Aorta (tissue), 5 donors: Measurements from ENCODE around the gene MYBPC2. TPM values are rescaled to one million over a fixed set of nuclear protein-coding genes. Genes with fewer than 3 reads are reported as not detected.

Experiments used
- ATAC-seq: fragments of 200-7000 bp; cut with Tn5 transposase; one replicate; pipeline ENCODE4 v1.9.1; 2022; ENCODE audit warnings: moderate library complexity; ENCODE audit not compliant: low FRiP score
- DNase-seq, 2 donors: peaks; one replicate each; pipeline ENCODE4 v3.0.0-alpha.2; 2020
- H3K27ac ChIP-seq, 2 donors: one replicate each; pipeline ENCODE4 v1.5.1; 2013; ENCODE audit warnings: low read length in 2 of 2, mild to moderate bottlenecking in 2 of 2, moderate library complexity in 2 of 2, control low read depth in 1 of 2, inconsistent platforms in 1 of 2, low read depth in 1 of 2
- H3K27me3 ChIP-seq, 2 donors: one replicate each; pipeline ENCODE4 v1.6.1; 2013; ENCODE audit warnings: control low read depth in 1 of 2, low read length in 1 of 2, mild to moderate bottlenecking in 1 of 2, moderate library complexity in 1 of 2; ENCODE audit not compliant: insufficient read depth in 2 of 2, control insufficient read depth in 1 of 2
- H3K36me3 ChIP-seq, 2 donors: one replicate each; pipeline ENCODE4 v1.6.1; 2013; ENCODE audit warnings: control low read depth in 1 of 2, low read length in 1 of 2, mild to moderate bottlenecking in 1 of 2; ENCODE audit not compliant: insufficient read depth in 2 of 2, control insufficient read depth in 1 of 2
- H3K4me1 ChIP-seq, 2 donors: one replicate each; pipeline ENCODE4 v1.6.1; 2013; ENCODE audit warnings: low read length in 2 of 2, control low read depth in 1 of 2, mild to moderate bottlenecking in 1 of 2, moderate library complexity in 1 of 2; ENCODE audit not compliant: insufficient read depth in 2 of 2, control insufficient read depth in 1 of 2
- H3K4me3 ChIP-seq, 2 donors: one replicate each; pipeline ENCODE4 v1.5.1; 2013; ENCODE audit warnings: low read length in 2 of 2, control low read depth in 1 of 2, mild to moderate bottlenecking in 1 of 2
- H3K9me3 ChIP-seq: one replicate; pipeline ENCODE4 v1.6.1; 2013; ENCODE audit warnings: mild to moderate bottlenecking, low read length; ENCODE audit not compliant: control insufficient read depth
- WGBS, 2 donors: extraction: QIAGEN DNeasy Blood & Tissue Kit; methylation state at CpG; one replicate each; pipeline ENCODE4 v1.1.7; 2013; 5-methylcytosine and 5-hydroxymethylcytosine counted together
- intact Hi-C, 2 donors: fragments of 100-400 bp; cut with DNase I; formaldehyde crosslinking; loops; one replicate each; pipeline versions ENCODE4 v1.14.2 to v1.15.0; 2022
- polyA plus RNA-seq, 2 donors: library from polyadenylated mRNA; stranded (reverse); fragments of 200-250 nt; gene quantifications; one replicate each; pipeline ENCODE4 v1.2.3, GENCODE V29; 2013
- total RNA-seq, 2 donors: library from RNA; stranded (reverse); fragmentation: NEBNext Ultra II Directional; extraction: Animal tissue kit (Norgen Biotek cat#: 25700); gene quantifications; one replicate each; pipeline ENCODE4 v1.2.1, GENCODE V29; 2021
- donor health status: healthy with polysubstance abuse.
- donor health status: Bipolar disorder and iron deficiency.
- donor health status: DM: no; HTN: no; CAD: no.
- donor health status: DM: no; HTN: no; CAD: no.
- donor health status: DM: yes; HTN: yes; CAD: no.

The MYBPC2 gene
- total and polyA plus RNA-seq, 4 donors: 0.03 TPM; not detected in 3

DNA sequence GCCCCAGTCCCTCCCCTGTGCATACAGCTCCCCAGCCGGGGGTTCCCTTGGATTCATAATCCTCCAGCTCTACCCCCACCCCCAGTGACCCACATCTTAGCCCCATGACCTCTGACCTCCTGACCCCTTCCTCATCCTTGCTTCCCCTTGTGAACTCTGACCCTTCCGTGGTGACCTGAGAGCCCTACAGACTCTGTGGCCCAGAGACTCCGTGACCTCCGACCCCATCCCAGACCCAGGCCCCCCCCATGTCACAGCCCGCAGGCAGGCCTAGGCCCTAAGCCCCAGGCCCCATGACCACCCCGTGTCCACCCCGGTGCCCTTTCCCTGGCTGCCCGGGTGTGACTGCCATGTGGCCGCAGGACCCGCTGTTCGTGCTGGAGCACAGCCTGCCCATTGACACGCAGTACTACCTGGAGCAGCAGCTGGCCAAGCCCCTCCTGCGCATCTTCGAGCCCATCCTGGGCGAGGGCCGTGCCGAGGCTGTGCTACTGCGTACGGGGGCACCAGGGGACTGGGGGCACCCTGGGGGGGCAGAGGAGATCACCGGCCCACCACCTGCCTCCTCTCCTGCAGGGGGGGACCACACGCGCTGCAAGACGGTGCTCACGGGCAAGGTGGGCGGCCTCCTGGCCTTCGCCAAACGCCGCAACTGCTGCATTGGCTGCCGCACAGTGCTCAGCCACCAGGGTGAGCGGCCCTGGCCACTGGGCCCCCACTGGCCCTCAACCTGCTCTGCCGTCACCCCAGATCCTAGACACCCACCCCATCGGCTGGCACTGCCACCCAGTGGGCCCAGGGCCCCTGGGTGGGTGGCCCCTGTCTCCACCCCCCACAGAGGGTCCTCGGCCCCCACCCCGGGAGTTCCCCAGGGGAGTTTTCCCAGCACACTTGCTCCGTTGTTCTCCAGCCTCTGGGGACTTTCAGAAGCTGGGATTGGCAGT lies 16.4 kb upstream of the MYBPC2 start:
- 84 to 88% methylated on average over 32 to 35 of the region's 35 CpGs for WGBS, 2 donors
- H3K27ac ChIP-seq: no peak overlapping the region
- no peaks in the 10 kb centered on the region for H3K4me1 ChIP-seq
- no peak for ATAC-seq
- DNase-seq: no peak
- H3K4me3 ChIP-seq: no peak overlapping the region
- H3K27me3 ChIP-seq: no peaks in the 10 kb centered on the region
- intact Hi-C loops: no loop called here
- no peaks in the 10 kb centered on the region for H3K9me3 ChIP-seq
- no peaks in the 10 kb centered on the region for H3K36me3 ChIP-seq

DNA sequence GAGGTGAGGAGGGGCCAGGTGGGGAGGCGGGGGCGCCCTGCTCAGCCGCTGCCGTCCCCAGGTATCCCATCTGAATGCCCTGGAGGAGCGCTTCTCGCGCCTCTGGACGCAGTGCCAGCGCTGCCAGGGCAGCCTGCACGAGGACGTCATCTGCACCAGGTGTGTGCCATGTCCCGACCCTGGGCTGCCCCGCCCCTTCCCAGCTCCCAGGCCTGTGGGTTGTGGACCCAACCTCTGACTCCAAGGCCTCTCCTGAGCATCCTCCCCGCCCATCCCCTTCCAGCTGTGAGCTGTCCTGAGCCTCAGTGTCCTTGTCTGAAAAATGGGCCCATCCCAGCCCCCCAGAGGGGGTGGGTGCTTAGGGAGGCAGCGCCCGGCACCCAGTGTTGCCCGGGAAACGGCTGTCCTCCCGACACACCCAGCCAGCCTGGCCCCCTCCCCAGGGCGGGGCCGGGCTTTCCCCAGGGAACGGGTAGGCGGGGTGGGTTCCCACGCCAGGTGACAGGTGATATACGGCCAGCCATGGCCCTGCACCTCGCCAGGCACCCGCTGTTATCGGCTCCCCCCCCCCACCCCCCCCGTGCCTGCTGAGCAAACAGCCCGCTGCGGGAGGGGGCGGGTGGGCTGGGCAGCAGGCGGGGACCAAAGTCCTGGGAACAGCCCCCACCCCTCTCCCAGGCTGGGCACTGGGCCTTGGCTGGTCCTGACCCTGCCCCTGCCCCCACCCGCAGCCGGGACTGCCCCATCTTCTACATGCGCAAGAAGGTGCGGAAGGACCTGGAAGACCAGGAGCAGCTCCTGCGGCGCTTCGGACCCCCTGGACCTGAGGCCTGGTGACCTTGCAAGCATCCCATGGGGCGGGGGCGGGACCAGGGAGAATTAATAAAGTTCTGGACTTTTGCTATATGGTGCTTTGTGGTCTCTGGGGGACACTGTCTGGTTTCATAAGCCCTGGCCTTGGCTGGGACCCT lies 15.3 kb upstream of the MYBPC2 start:
- H3K4me1 ChIP-seq: no peaks in the 10 kb centered on the region
- H3K36me3 ChIP-seq: no peaks in the 10 kb centered on the region
- WGBS, 2 donors: 66 to 67% methylated on average over 36 to 42 of the region's 42 CpGs
- DNase-seq (no peak), ATAC-seq (no peak)
- no peak overlapping the region for H3K27ac ChIP-seq
- no peak overlapping the region for H3K4me3 ChIP-seq
- intact Hi-C loops: no loop called here
- no peaks in the 10 kb centered on the region for H3K9me3 ChIP-seq
- H3K27me3 ChIP-seq: no peaks in the 10 kb centered on the region

DNA sequence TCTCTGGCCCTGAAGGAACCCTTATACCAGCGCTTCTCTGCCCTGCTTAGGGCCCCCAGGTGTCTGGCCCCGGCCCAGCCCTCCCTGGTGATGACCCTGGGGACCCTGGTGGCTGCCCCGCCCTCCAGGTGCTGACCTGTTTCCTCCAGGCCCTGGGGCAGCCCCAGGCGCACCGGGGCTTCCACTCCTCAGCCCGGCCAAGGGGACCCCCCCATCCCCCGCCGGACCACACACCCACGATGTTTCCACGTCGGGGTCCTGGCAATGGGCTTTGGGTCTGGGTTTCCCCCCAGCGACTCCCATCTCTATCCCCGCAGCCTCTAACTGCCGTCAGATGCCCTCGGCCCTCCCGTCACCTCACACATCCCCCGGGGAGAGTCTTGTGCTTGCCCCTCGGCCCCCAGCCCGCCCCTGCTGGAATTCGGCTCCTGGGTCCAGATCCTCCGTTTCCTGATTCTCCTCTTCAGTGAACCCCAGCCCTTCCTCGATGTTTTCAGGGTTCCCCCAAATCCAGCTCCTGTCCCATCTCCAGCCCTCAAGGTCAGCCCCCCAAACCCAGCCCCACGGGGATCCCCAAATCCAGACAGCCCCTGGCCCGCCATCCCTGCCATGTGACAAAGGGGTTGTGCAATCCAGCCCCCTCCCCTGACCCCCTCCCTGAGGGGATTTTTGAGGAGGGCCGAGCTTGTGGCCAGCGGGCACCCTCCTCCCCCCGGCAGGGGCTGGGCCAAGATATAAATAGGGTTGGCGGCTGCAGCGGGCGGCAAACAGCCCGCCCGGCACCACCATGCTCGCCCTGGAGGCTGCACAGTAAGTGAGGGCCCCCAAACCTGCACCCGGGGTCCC lies 14.3 kb upstream of the MYBPC2 start, which contains the start of gene SPIB:
Gene SPIB, plus strand, starts transcription at position 763 of the 846 bp plus-strand sequence. Its CDS starts 25 bp downstream, at position 788.
- Histone ChIP-seq H3K9me3 (no peaks in the 10 kb centered on the region), H3K27ac (no peak within 1 kb of the TSS), H3K4me3 (no peak within 1 kb of the TSS), H3K36me3 (no peaks in the 10 kb centered on the region), H3K27me3 (no peaks in the 10 kb centered on the region), H3K4me1 (no peaks in the 10 kb centered on the region)
- intact Hi-C loops: no loop called here
- DNase-seq (no peak), ATAC-seq (no peak)
- 22 to 23% methylated on average over 33 to 34 of the region's 34 CpGs for WGBS, 2 donors

DNA sequence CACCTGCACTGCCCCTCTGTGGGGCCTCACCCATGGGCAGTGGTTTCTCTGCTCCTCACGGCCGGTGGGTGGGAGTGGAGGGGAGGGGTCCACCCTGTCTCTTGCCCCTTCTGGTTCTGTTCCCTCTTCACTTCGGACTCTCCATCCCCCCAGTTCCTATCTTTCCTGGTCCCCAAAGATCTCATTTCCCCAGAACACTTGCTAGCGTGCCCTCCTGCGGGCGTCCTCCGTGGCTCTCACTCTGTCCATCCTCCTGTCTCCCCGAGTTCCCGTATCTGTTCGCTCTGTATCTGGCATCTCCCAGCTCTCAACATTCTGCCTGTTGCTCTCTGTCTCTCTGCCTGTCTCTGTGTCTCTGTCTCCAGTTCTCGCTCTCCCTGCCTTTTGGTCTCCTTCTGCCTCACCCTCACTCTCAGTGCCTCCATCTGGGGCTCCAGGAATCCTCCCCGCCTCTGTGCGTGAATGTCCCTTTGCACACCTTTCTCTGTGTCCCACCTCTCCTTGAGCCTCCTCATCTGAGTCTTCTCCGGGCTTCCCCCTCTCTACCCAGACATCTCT lies 13.6 kb upstream of the MYBPC2 start:
- 13 to 14% methylated on average over 14 of the region's 14 CpGs for WGBS, 2 donors
- no peak for ATAC-seq
- no peak overlapping the region for H3K4me3 ChIP-seq
- H3K36me3 ChIP-seq: no peaks in the 10 kb centered on the region
- H3K27me3 ChIP-seq: no peaks in the 10 kb centered on the region
- intact Hi-C loops: no loop called here
- DNase-seq: no peak
- no peaks in the 10 kb centered on the region for H3K9me3 ChIP-seq
- H3K27ac ChIP-seq: no peak overlapping the region
- no peaks in the 10 kb centered on the region for H3K4me1 ChIP-seq

DNA sequence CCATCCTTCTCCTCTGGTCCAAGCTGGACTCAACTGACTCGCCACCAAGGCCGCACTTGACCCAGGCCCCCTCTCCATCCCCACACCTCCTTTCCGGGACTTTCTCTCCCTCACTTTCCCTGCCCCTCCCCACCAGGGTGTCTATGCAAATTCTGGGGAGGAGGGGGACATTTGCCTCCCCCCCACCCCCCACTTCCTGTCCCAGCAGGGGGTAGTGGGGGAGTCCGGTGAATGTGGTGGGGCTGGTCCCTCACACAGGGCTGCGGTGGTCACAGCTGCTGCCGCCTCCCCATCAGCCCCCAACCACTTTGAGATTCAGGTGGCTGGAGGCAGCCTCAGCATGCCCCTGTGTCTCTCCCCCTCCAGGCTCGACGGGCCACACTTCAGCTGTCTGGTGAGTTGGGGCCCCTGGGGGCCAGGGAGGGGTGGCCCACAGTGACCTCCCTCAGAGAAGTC lies 13.1 kb upstream of the MYBPC2 start:
- H3K4me3 ChIP-seq: no peak overlapping the region
- 36 to 37% methylated on average over 8 of the region's 8 CpGs for WGBS, 2 donors
- no peak overlapping the region for H3K27ac ChIP-seq
- no peaks in the 10 kb centered on the region for H3K9me3 ChIP-seq
- H3K4me1 ChIP-seq: no peaks in the 10 kb centered on the region
- ATAC-seq (no peak), DNase-seq (no peak)
- no peaks in the 10 kb centered on the region for H3K27me3 ChIP-seq
- intact Hi-C loops: no loop called here
- H3K36me3 ChIP-seq: no peaks in the 10 kb centered on the region

DNA sequence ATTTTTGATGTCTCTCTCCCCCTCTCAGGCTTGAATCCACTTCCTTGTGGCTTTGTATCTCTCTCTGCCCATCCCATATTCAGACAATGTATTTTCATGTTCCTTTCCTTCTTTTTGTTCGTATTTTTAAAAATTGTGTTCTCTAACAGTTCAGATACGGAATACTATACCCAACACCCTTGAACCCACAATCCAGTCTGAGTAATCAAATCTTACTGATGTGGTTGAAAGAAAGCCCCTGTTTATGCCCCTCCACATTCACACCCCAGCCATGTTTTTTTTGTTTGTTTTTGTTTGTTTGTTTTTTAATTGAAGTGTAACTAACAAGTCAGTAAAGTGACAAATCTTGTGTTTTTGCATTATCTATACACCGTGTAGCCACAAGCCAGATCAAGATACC lies 12.6 kb upstream of the MYBPC2 start:
- no peak overlapping the region for H3K27ac ChIP-seq
- 43 to 47% methylated on average over 3 of the region's 3 CpGs for WGBS, 2 donors
- intact Hi-C loops: no loop called here
- H3K36me3 ChIP-seq: no peaks in the 10 kb centered on the region
- no peaks in the 10 kb centered on the region for H3K4me1 ChIP-seq
- no peaks in the 10 kb centered on the region for H3K9me3 ChIP-seq
- DNase-seq: no peak
- no peak for ATAC-seq
- no peaks in the 10 kb centered on the region for H3K27me3 ChIP-seq
- H3K4me3 ChIP-seq: no peak overlapping the region

DNA sequence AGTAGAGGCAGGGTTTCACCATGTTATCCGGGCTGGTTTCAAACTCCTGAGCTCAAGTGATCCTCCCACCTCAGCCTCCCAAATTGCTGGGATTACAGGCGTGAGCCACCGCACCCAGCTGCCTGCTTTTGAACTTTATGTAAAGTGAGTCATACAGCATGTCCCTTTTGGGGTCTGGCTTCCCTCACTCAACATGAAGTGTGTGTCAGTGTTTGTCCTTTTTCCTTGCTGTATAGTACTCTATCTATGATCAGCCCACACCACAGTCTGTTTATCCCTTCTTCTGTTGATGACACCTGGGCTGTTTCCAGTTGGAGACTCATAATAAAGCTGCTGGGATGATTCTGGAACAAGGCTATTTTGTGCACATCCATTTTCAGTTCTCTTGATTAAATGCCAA lies 11.9 kb upstream of the MYBPC2 start:
- Histone ChIP-seq H3K4me1 (no peaks in the 10 kb centered on the region), H3K9me3 (no peaks in the 10 kb centered on the region), H3K27ac (no peak overlapping the region), H3K27me3 (no peaks in the 10 kb centered on the region), H3K4me3 (no peak overlapping the region), H3K36me3 (no peaks in the 10 kb centered on the region)
- ATAC-seq: no peak
- DNase-seq: no peak
- 65 to 80% methylated on average over 3 of the region's 3 CpGs for WGBS, 2 donors
- intact Hi-C loops: no loop called here
